H7 (cell line): ENCODE measurements around the gene ALDH1A1. TPM values are rescaled to one million over a fixed set of nuclear protein-coding genes. Genes with fewer than 3 reads are reported as not detected.

Experiments
- DNase-seq: peaks from one replicate; pipeline ENCODE4 v3.0.0; 2012
- H3K27me3 ChIP-seq: 2 replicates; pipeline ENCODE4 v1.6.0; 2011; ENCODE audit warnings: mild to moderate bottlenecking, low read length; ENCODE audit not compliant: control insufficient read depth, insufficient read depth
- H3K36me3 ChIP-seq: replicated peaks from 2 replicates; pipeline ENCODE4 v1.5.1; 2011; ENCODE audit warnings: low read length; ENCODE audit not compliant: control insufficient read depth, insufficient read depth
- H3K4me3 ChIP-seq: 2 replicates; pipeline ENCODE4 v1.5.1; 2011; ENCODE audit warnings: low read depth, mild to moderate bottlenecking, control low read depth, low read length, moderate library complexity; ENCODE audit not compliant: insufficient read depth
- total RNA-seq: library from RNA; depleted of rRNA; stranded (reverse); fragments of >200 nt; shearing (Covaris generic); gene quantifications from 2 replicates; pipeline ENCODE4 v1.2.3, GENCODE V29; 2014

Gene ALDH1A1
- total RNA-seq, 1 experiment from 2014 or later, result 1.6 TPM

GRCh38 chr9:72893437-72893836 is 59.4 kb downstream of the ALDH1A1 start:
- Histone ChIP-seq H3K4me3 (no peak overlapping the region), H3K27me3 (no peaks in the 10 kb centered on the region), H3K36me3 (no peaks in the 10 kb centered on the region)
- DNase-seq, result no peak

DNA sequence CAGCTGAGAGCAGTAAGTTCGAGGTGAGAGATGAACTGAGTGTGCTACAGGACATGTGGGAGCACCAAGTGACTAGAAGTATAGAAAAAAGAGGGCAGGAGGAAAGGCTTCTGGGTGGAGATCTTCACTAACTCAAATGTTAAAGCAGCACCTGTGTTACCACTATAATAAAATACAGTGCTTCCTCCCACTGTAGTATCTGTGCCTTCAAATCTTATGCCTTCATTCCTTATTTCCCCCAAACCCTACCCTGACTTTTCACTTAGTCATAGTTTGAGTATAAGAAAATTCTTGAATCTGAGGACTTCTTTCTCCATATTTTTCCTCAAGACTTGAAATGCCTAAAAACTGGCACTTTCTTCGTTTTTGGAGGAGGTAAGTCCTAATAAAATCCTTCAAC is 61.8 kb downstream of the ALDH1A1 start:
- H3K27me3 ChIP-seq, result no peaks in the 10 kb centered on the region
- no peaks in the 10 kb centered on the region for H3K36me3 ChIP-seq
- no peak for DNase-seq
- H3K4me3 ChIP-seq, result no peak overlapping the region

DNA sequence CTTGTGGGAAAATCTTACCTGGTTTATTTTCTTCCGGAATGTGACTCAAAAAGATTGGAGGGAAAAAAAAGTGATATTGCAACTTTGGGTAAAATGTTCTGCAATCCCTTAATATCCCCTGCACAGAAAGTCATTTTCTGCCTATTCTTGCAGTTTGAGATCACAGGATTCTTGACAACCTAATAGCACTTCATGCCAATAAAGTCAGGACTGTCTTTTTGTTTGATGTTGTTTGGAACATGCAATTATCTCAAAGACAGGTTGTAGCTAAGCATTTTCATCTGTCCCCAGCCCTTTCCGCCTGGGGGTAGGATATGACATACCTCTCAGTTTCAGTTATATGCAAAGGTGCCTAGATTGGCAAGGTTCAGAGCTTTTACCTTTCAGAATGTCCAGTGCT is 63.9 kb downstream of the ALDH1A1 start:
- H3K4me3 ChIP-seq, result no peak overlapping the region
- DNase-seq, result no peak
- no peaks in the 10 kb centered on the region for H3K27me3 ChIP-seq
- no peaks in the 10 kb centered on the region for H3K36me3 ChIP-seq

DNA sequence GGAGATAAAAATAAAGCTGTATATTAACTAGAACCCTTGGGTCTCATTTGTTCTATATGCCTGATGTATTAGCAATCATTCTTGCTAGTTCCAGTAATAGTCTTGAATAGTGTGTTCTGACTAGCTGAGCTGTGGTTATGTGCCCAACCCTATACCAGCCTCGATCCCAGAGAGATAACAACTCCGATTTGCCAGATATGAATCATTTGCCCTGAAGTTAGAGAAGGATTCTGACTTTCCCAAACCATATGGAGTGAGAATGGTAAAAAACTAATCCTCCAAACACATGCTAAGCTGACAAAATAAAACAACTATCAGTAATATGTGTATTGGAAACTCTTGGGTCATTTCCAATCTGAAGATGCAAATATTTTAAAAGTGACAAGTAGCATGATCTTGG is 64.8 kb downstream of the ALDH1A1 start:
- H3K4me3 ChIP-seq, result no peak overlapping the region
- no peaks in the 10 kb centered on the region for H3K27me3 ChIP-seq
- DNase-seq, result no peak
- no peaks in the 10 kb centered on the region for H3K36me3 ChIP-seq

DNA sequence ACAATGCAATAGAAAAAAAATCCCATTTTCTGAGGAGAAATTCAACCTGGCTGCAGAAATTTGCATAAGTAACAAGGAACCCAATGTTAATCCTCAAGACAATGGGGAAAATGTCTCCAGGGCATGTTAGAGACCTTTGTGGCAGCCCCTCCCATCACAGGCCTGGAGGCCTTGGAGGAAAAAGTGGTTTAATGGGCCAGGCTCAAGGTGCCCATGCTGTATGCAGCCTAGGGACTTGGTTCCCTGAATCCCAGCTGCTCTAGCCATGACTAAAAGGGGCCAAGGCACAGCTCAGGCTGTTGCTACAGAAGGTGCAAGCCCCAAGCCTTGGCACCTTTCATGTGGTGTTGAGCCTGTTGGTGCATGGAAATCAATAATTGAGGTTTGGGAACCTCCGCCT is 66.5 kb downstream of the ALDH1A1 start:
- H3K27me3 ChIP-seq, result no peaks in the 10 kb centered on the region
- DNase-seq, result no peak
- no peak overlapping the region for H3K4me3 ChIP-seq
- H3K36me3 ChIP-seq, result no peaks in the 10 kb centered on the region

- no peaks in the 10 kb centered on the region for H3K36me3 ChIP-seq
- no peaks in the 10 kb centered on the region for H3K27me3 ChIP-seq
- no peak for DNase-seq
- no peak overlapping the region for H3K4me3 ChIP-seq
Observed at GRCh38 chr9:72884508-72884907, 68.3 kb downstream of the ALDH1A1 start.

- no peak for DNase-seq
- no peak overlapping the region for H3K4me3 ChIP-seq
- H3K36me3 ChIP-seq, result no peaks in the 10 kb centered on the region
- no peaks in the 10 kb centered on the region for H3K27me3 ChIP-seq
Observed at GRCh38 chr9:72883875-72884274, 69.0 kb downstream of the ALDH1A1 start.

DNA sequence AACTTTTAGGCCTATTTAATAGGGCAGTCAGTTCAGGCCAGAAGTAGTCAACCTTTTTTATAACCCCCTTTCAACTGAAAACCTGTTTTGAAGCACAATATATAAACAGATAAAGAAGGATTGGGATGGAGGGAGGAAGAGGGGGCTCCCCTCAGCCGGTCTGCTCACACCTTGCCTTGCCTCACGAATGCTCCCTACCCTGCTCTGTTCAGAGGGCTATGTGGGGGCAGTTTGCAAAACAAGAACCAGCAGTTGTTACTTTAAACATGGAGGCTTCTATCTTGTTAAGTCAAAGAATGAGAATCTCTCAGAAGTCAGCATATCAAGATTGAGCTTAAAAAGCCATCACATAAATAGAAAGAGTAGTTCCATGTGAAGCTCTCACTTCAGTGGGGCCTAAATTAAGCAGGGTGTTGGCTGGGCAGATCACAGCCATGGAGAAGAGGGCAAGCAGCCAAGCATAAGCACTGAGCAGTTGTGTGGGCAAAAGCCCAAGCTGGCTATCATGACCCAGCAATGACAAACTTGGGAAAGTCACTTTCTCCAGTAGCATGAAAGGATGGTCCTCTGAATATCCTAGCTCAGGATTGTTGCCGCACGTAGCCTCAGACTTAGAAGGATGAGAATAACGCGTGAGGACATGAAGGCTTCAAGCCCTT is 70.6 kb downstream of the ALDH1A1 start:
- Histone ChIP-seq H3K4me3 (no peak overlapping the region), H3K27me3 (no peaks in the 10 kb centered on the region), H3K36me3 (no peaks in the 10 kb centered on the region)
- no peak for DNase-seq

DNA sequence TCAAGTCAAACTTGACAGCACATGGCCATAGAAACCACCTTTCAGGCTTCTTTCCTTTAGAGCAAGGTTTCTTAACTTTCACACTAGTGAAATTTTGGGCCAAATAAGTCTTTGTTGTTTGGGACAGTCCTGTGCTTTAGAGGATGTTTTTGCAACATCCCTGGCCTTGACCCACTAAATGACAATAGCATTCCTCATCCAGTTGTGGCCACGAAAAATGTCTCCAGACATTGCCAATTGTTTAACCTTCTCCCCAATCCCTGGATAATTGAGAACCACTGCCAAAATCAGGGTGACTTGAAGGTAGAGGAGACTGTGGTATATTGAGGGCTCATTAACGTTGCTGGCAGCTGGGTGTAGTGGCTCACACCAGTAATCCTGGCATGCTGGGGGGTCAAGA is 72.0 kb downstream of the ALDH1A1 start:
- Histone ChIP-seq H3K4me3 (no peak overlapping the region), H3K27me3 (no peaks in the 10 kb centered on the region), H3K36me3 (no peaks in the 10 kb centered on the region)
- no peak for DNase-seq

DNA sequence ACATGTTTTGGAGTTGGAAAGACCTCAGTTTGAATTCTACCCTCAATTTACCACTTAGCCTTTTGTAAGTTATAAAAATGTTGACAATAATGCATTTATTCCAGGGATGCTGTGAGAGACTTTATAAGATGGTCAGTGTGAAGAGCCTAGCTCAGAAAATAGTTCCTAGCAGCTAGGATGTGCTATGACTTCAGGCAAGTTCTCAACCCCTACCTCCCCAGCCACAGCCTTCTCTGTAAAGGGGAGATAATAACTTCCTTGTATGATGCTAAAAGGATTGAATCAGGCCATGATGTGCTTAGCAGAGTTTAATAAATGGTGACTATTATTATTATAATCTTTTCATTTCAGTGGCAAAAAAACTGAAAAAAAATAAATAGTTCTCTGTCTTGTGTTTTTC is 77.6 kb downstream of the ALDH1A1 start:
- no peaks in the 10 kb centered on the region for H3K27me3 ChIP-seq
- H3K36me3 ChIP-seq, result no peaks in the 10 kb centered on the region
- H3K4me3 ChIP-seq, result no peak overlapping the region
- no peak for DNase-seq

- no peaks in the 10 kb centered on the region for H3K27me3 ChIP-seq
- no peak for DNase-seq
- no peaks in the 10 kb centered on the region for H3K36me3 ChIP-seq
- no peak overlapping the region for H3K4me3 ChIP-seq
Observed at GRCh38 chr9:72874344-72874743, 78.5 kb downstream of the ALDH1A1 start.

GRCh38 chr9:72873456-72873855 is 79.4 kb downstream of the ALDH1A1 start:
- Histone ChIP-seq H3K4me3 (no peak overlapping the region), H3K27me3 (no peaks in the 10 kb centered on the region), H3K36me3 (no peaks in the 10 kb centered on the region)
- DNase-seq, result no peak

- Histone ChIP-seq H3K36me3 (no peaks in the 10 kb centered on the region), H3K4me3 (no peak overlapping the region), H3K27me3 (no peaks in the 10 kb centered on the region)
- no peak for DNase-seq
Observed at GRCh38 chr9:72872718-72873117, 80.1 kb downstream of the ALDH1A1 start.

DNA sequence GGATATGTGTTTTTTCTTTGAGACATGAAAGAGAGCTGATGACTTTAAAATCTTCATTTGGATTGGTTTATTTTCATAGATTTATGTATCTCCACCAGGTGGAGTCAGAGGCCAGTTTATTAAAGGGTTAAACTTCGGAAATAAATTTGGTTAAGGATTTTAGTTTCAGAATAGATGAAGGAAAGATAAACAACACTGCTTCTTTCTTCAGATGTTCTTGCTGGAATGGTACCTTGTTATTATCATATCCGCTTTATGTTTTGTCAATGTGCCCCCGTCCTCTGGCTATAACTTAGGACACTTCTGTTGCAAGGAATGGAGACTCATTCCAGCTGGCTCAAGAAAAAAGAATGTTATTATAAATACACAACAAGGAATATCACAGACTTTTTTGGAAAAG is 81.2 kb downstream of the ALDH1A1 start:
- no peaks in the 10 kb centered on the region for H3K27me3 ChIP-seq
- no peaks in the 10 kb centered on the region for H3K36me3 ChIP-seq
- no peak overlapping the region for H3K4me3 ChIP-seq
- DNase-seq, result no peak

GRCh38 chr9:72864327-72864726 is 88.5 kb downstream of the ALDH1A1 start:
- H3K27me3 ChIP-seq, result no peaks in the 10 kb centered on the region
- H3K36me3 ChIP-seq, result no peaks in the 10 kb centered on the region
- no peak for DNase-seq
- no peak overlapping the region for H3K4me3 ChIP-seq
